ENCODE measurements around the gene PRCD.

- TF ChIP-seq EZH2 (IDR thresholded peaks at IDR 0.05; ENCODE audit: low read length, unreplicated experiment): no peak
- no peak for TF ChIP-seq CTCF (conservative IDR thresholded peaks at IDR 0.05; ENCODE audit: low read depth, low read length)
Observed at GRCh38 chr17:76529224-76530094, 10.4 kb upstream of the PRCD start.

Data from PC-3 (cell line).